HG03108 (cell line): Measurements from ENCODE around the gene FAM193A.
"Not testable (repeated sequence)": the region's sequence is repeated elsewhere in the genome, so short reads cannot be mapped to it uniquely, and the experiment has no call there.

Experiments
- ATAC-seq: cut with Tn5 transposase; IDR thresholded peaks from one replicate; pipeline ENCODE4 v1.9.1; 2021; ENCODE audit warnings: moderate library complexity; ENCODE audit not compliant: unreplicated experiment

FAM193A gene

GRCh38 chr4:2744576-2745270 lies 208.3 kb downstream of the FAM193A start:
- ATAC-seq, result no peak

- no peak for ATAC-seq
These were observed 209.1 kb downstream of the FAM193A start for GRCh38 chr4:2745516-2745915.

- ATAC-seq, result peak; percentile 91
These were observed 209.7 kb downstream of the FAM193A start for GRCh38 chr4:2745981-2746806.

- no peak for ATAC-seq
These were observed 210.6 kb downstream of the FAM193A start for GRCh38 chr4:2746891-2747695.

- no peak for ATAC-seq
These were observed 214.5 kb downstream of the FAM193A start for GRCh38 chr4:2750719-2751605.

GRCh38 chr4:2753436-2753835 lies 217.0 kb downstream of the FAM193A start:
- no peak for ATAC-seq

- no peak for ATAC-seq
These were observed 218.7 kb downstream of the FAM193A start for GRCh38 chr4:2754848-2755819.

- peak; percentile 68 for ATAC-seq
These were observed 219.6 kb downstream of the FAM193A start, which contains the start of gene TNIP2 for GRCh38 chr4:2755821-2756690. Gene TNIP2, minus strand, starts transcription at chr4:2756336. Its CDS starts 47 bp downstream, at chr4:2756289.

GRCh38 chr4:2756691-2757350 lies 220.4 kb downstream of the FAM193A start:
- no peak for ATAC-seq

GRCh38 chr4:2757426-2757825 lies 221.0 kb downstream of the FAM193A start:
- ATAC-seq, result no peak

- ATAC-seq, result no peak
These were observed 224.8 kb downstream of the FAM193A start for GRCh38 chr4:2761035-2761923.

- no peak for ATAC-seq
These were observed 225.6 kb downstream of the FAM193A start for GRCh38 chr4:2762048-2762447.

GRCh38 chr4:2762486-2763370 lies 226.3 kb downstream of the FAM193A start:
- ATAC-seq, result not testable (repeated sequence)

GRCh38 chr4:2763511-2763967 lies 227.1 kb downstream of the FAM193A start:
- no peak for ATAC-seq

GRCh38 chr4:2765832-2766526 lies 229.5 kb downstream of the FAM193A start:
- ATAC-seq, result no peak
